HG02852 (cell line): Measurements from ENCODE around the gene NEDD9.

Experiments
- ATAC-seq: cut with Tn5 transposase; IDR thresholded peaks from one replicate; pipeline ENCODE4 v1.9.1; 2021; ENCODE audit warnings: mild to moderate bottlenecking, moderate library complexity; ENCODE audit not compliant: unreplicated experiment

NEDD9 gene

GRCh38 chr6:11260249-11261038 lies 28.0 kb upstream of the NEDD9 start:
- ATAC-seq: no peak

- peak; percentile 74 for ATAC-seq
Observed at GRCh38 chr6:11258260-11259237, 26.1 kb upstream of the NEDD9 start.

- no peak for ATAC-seq
Observed at GRCh38 chr6:11255610-11256009, 23.1 kb upstream of the NEDD9 start.

GRCh38 chr6:11253594-11253993 lies 21.1 kb upstream of the NEDD9 start:
- no peak for ATAC-seq

- ATAC-seq: no peak
Observed at GRCh38 chr6:11251553-11252360, 19.3 kb upstream of the NEDD9 start.

- ATAC-seq: no peak
Observed at GRCh38 chr6:11250108-11250507, 17.6 kb upstream of the NEDD9 start.

- ATAC-seq: no peak
Observed at GRCh38 chr6:11248974-11249761, 16.7 kb upstream of the NEDD9 start.

- ATAC-seq: no peak
Observed at GRCh38 chr6:11246722-11247121, 14.3 kb upstream of the NEDD9 start.

GRCh38 chr6:11245381-11246256 lies 13.2 kb upstream of the NEDD9 start:
- ATAC-seq: no peak

GRCh38 chr6:11244387-11245126 lies 12.1 kb upstream of the NEDD9 start:
- no peak for ATAC-seq

GRCh38 chr6:11243861-11244260 lies 11.4 kb upstream of the NEDD9 start:
- no peak for ATAC-seq

- ATAC-seq: no peak
Observed at GRCh38 chr6:11242711-11243110, 10.2 kb upstream of the NEDD9 start.

- ATAC-seq: no peak
Observed at GRCh38 chr6:11241793-11242201, 9.3 kb upstream of the NEDD9 start.

GRCh38 chr6:11241154-11241792 lies 8.8 kb upstream of the NEDD9 start:
- no peak for ATAC-seq

GRCh38 chr6:11237956-11238355 lies 5.5 kb upstream of the NEDD9 start:
- ATAC-seq: no peak

GRCh38 chr6:11237428-11237827 lies 5.0 kb upstream of the NEDD9 start:
- no peak for ATAC-seq

- ATAC-seq: no peak
Observed at GRCh38 chr6:11236915-11237314, 4.4 kb upstream of the NEDD9 start.
